SKM-1 treated with dmso at 0.1 percent for 144 hours (cell line): ENCODE results near the gene TCEA2.
"Not testable (repeated sequence)": the region's sequence is repeated elsewhere in the genome, so short reads cannot be mapped to it uniquely, and the experiment has no call there.

Experiments used
- DNase-seq: peaks from one replicate; lab custom pipeline; 2025; ENCODE audit not compliant: unreplicated experiment; lab: John Stamatoyannopoulos, UW

The TCEA2 gene

GRCh38 chr20:64106435-64106961 is 43.5 kb downstream of the TCEA2 start:
- DNase-seq = no peak

GRCh38 chr20:64106981-64107735 is 44.2 kb downstream of the TCEA2 start, which contains the start of gene NPBWR2:
TSS of gene NPBWR2 (minus strand) at chr20:64107565. CDS start at chr20:64106831, 734 bp downstream.
- no peak for DNase-seq

GRCh38 chr20:64107736-64108457 is 44.9 kb downstream of the TCEA2 start:
- peak; percentile 73 for DNase-seq

- DNase-seq = no peak
Measured at GRCh38 chr20:64108731-64109681, 46.0 kb downstream of the TCEA2 start.

GRCh38 chr20:64109831-64110391 is 46.9 kb downstream of the TCEA2 start:
- no peak for DNase-seq

- no peak for DNase-seq
Measured at GRCh38 chr20:64110411-64111068, 47.5 kb downstream of the TCEA2 start.

GRCh38 chr20:64111841-64112641 is 49.0 kb downstream of the TCEA2 start:
- DNase-seq = peak; percentile 6

- DNase-seq = no peak
Measured at GRCh38 chr20:64112691-64113443, 49.9 kb downstream of the TCEA2 start.

- no peak for DNase-seq
Measured at GRCh38 chr20:64113444-64113775, 50.4 kb downstream of the TCEA2 start.

- no peak for DNase-seq
Measured at GRCh38 chr20:64113796-64114355, 50.9 kb downstream of the TCEA2 start.

GRCh38 chr20:64114356-64114971 is 51.5 kb downstream of the TCEA2 start:
- no peak for DNase-seq

GRCh38 chr20:64115171-64115911 is 52.3 kb downstream of the TCEA2 start:
- no peak for DNase-seq

GRCh38 chr20:64116016-64116415 is 53.0 kb downstream of the TCEA2 start:
- no peak for DNase-seq

GRCh38 chr20:64116541-64117431 is 53.8 kb downstream of the TCEA2 start:
- DNase-seq = no peak

GRCh38 chr20:64117432-64117777 is 54.4 kb downstream of the TCEA2 start:
- DNase-seq = not testable (repeated sequence)

GRCh38 chr20:64119301-64119680 is 56.3 kb downstream of the TCEA2 start:
- DNase-seq = no peak
